Thyroid gland (tissue), 4 donors: ENCODE data around the gene KLRC1. TPM values are rescaled to one million over a fixed set of nuclear protein-coding genes. Genes with fewer than 3 reads are reported as not detected.
"Not testable (repeated sequence)": the region's sequence is repeated elsewhere in the genome, so short reads cannot be mapped to it uniquely, and the experiment has no call there.

ENCODE experiments used
- DNase-seq, 2 donors: peaks; one replicate each; pipeline ENCODE4 v3.0.0-alpha.2; 2019
- H3K27ac ChIP-seq, 3 donors: fragments of 200-600 bp; sonication (generic); 1 replicate in 2 of 3; 2 replicates in 1 of 3; pipeline ENCODE4 v1.5.1; 2016 to 2019; ENCODE audit warnings: mild to moderate bottlenecking in 1 of 3, moderate library complexity in 1 of 3
- H3K27me3 ChIP-seq: fragments of 200-600 bp; sonication (generic); one replicate; pipeline ENCODE4 v1.5.1; 2019
- H3K36me3 ChIP-seq, 2 donors: fragments of 200-600 bp; sonication (generic); one replicate each; pipeline ENCODE4 v1.5.1; 2016 to 2019
- H3K4me1 ChIP-seq, 2 donors: fragments of 200-600 bp; sonication (generic); one replicate each; pipeline ENCODE4 v1.5.1; 2017 to 2019
- H3K4me3 ChIP-seq, 3 donors: fragments of 200-600 bp; sonication (generic); replicated peaks in 1 of 3; 1 replicate in 2 of 3; 2 replicates in 1 of 3; pipeline ENCODE4 v1.5.1; 2016; ENCODE audit warnings: mild to moderate bottlenecking in 1 of 3
- H3K9me3 ChIP-seq: fragments of 200-600 bp; sonication (generic); one replicate; pipeline ENCODE4 v1.5.1; 2017
- CTCF ChIP-seq, 6 experiments: fragments of 200-600 bp in 3 of 6; fragments of 450-650 bp in 3 of 6; sonication (generic) in 3 of 6; IDR thresholded peaks; one replicate each; pipeline ENCODE4 v1.5.1; 2016 to 2019; ENCODE audit warnings: antibody characterized with exemption in 6 of 6, mild to moderate bottlenecking in 2 of 6, inconsistent platforms in 1 of 6, moderate library complexity in 1 of 6
- POLR2A ChIP-seq, 2 donors: fragments of 450-650 bp; IDR thresholded peaks; one replicate each; pipeline ENCODE4 v1.6.1; 2017; ENCODE audit warnings: antibody characterized with exemption in 2 of 2, mild to moderate bottlenecking in 2 of 2, moderate library complexity in 1 of 2
- WGBS, 2 donors: methylation state at CpG; one replicate each; pipeline ENCODE4 v1.1.5; 2017; 5-methylcytosine and 5-hydroxymethylcytosine counted together
- intact Hi-C: fragments of 100-400 bp; cut with DNase I; formaldehyde crosslinking; loops from one replicate; pipeline ENCODE4 v1.15.1; 2023
- total RNA-seq, 4 donors: library from RNA; depleted of rRNA; stranded (reverse); fragments of >200 nt; gene quantifications; one replicate each; pipeline ENCODE4 v1.2.3, GENCODE V29; 2016

Gene KLRC1
- 1 to 10 TPM in 3 of 4 donors, under 1 TPM in 1; 0.67 to 3.0 (median 1.7) TPM for total RNA-seq

- H3K27ac ChIP-seq, result no peak within 1 kb of the TSS
- H3K9me3 ChIP-seq, result no peaks in the 10 kb centered on the region
- DNase-seq, result no peak
- H3K36me3 ChIP-seq, result no peaks in the 10 kb centered on the region
- no peaks in the 10 kb centered on the region for H3K27me3 ChIP-seq
- no peak within 1 kb of the TSS for H3K4me3 ChIP-seq
- intact Hi-C loops, result no loop called here
- no peaks in the 10 kb centered on the region for H3K4me1 ChIP-seq
- WGBS, 2 donors, result 75 to 79% methylated on average over 2 of the region's 2 CpGs
- TF ChIP-seq CTCF (IDR thresholded peaks at IDR 0.05) (no peak), POLR2A (IDR thresholded peaks at IDR 0.05) (no peak)
Measured at GRCh38 chr12:10453156-10453555, at the start of gene KLRC1. Gene KLRC1, minus strand, starts transcription at chr12:10453377. Its CDS starts 2,221 bp downstream, at chr12:10451156.

- Histone ChIP-seq H3K9me3 (no peaks in the 10 kb centered on the region), H3K27me3 (no peaks in the 10 kb centered on the region), H3K4me1 (no peaks in the 10 kb centered on the region), H3K27ac (no peak overlapping the region), H3K4me3 (no peak overlapping the region), H3K36me3 (no peaks in the 10 kb centered on the region)
- intact Hi-C loops, result no loop called here
- WGBS, 2 donors, result 47% methylated on average over 3 of the region's 3 CpGs
- no peak for DNase-seq
- TF ChIP-seq CTCF (IDR thresholded peaks at IDR 0.05), result no peak
- TF ChIP-seq POLR2A (IDR thresholded peaks at IDR 0.05), result no peak
Measured at GRCh38 chr12:10501030-10501429, 47.9 kb upstream of the KLRC1 start.

- no peak for DNase-seq
- 22 to 39% methylated on average over 1 of the region's 1 CpG for WGBS, 2 donors
- no peaks in the 10 kb centered on the region for H3K9me3 ChIP-seq
- intact Hi-C loops, result no loop called here
- H3K27ac ChIP-seq, result no peak overlapping the region
- no peaks in the 10 kb centered on the region for H3K36me3 ChIP-seq
- H3K27me3 ChIP-seq, result no peaks in the 10 kb centered on the region
- H3K4me1 ChIP-seq, result no peaks in the 10 kb centered on the region
- no peak for TF ChIP-seq CTCF (IDR thresholded peaks at IDR 0.05)
- TF ChIP-seq POLR2A (IDR thresholded peaks at IDR 0.05), result no peak
- H3K4me3 ChIP-seq, result no peak overlapping the region
Measured at GRCh38 chr12:10498042-10498441, 44.9 kb upstream of the KLRC1 start.

- no peaks in the 10 kb centered on the region for H3K27me3 ChIP-seq
- intact Hi-C loops, result no loop called here
- H3K36me3 ChIP-seq, result no peaks in the 10 kb centered on the region
- no peak overlapping the region for H3K27ac ChIP-seq
- DNase-seq, result no peak
- H3K4me1 ChIP-seq, result no peaks in the 10 kb centered on the region
- WGBS, 2 donors, result 57 to 63% methylated on average over 2 of the region's 2 CpGs
- no peaks in the 10 kb centered on the region for H3K9me3 ChIP-seq
- H3K4me3 ChIP-seq, result no peak overlapping the region
- TF ChIP-seq CTCF (IDR thresholded peaks at IDR 0.05) (no peak), POLR2A (IDR thresholded peaks at IDR 0.05) (no peak)
Measured at GRCh38 chr12:10497602-10498001, 44.4 kb upstream of the KLRC1 start.

- H3K9me3 ChIP-seq, result no peaks in the 10 kb centered on the region
- no peak overlapping the region for H3K4me3 ChIP-seq
- H3K4me1 ChIP-seq, result no peaks in the 10 kb centered on the region
- intact Hi-C loops, result no loop called here
- no peak for DNase-seq
- TF ChIP-seq POLR2A (IDR thresholded peaks at IDR 0.05) (no peak), CTCF (IDR thresholded peaks at IDR 0.05) (no peak)
- no peaks in the 10 kb centered on the region for H3K36me3 ChIP-seq
- no peaks in the 10 kb centered on the region for H3K27me3 ChIP-seq
- WGBS, 2 donors, result 84 to 90% methylated on average over 4 of the region's 4 CpGs
- no peak overlapping the region for H3K27ac ChIP-seq
Measured at GRCh38 chr12:10491766-10492165, 38.6 kb upstream of the KLRC1 start.

GRCh38 chr12:10487328-10487727, 34.2 kb upstream of the KLRC1 start:
- H3K9me3 ChIP-seq, H3K27me3 ChIP-seq, H3K4me3 ChIP-seq, intact Hi-C loops, H3K27ac ChIP-seq, DNase-seq, H3K36me3 ChIP-seq, H3K4me1 ChIP-seq: not testable (repeated sequence)
- 83 to 97% methylated on average over 2 of the region's 2 CpGs for WGBS, 2 donors

GRCh38 chr12:10481901-10482300, 28.7 kb upstream of the KLRC1 start:
- intact Hi-C loops, DNase-seq, H3K36me3 ChIP-seq, H3K27me3 ChIP-seq, H3K4me3 ChIP-seq, H3K27ac ChIP-seq, H3K9me3 ChIP-seq, H3K4me1 ChIP-seq: not testable (repeated sequence)
- 37 to 100% methylated on average over 1 to 2 of the region's 2 CpGs for WGBS, 2 donors

GRCh38 chr12:10472808-10473207, 19.6 kb upstream of the KLRC1 start:
- 93 to 97% methylated on average over 5 of the region's 5 CpGs for WGBS, 2 donors
- DNase-seq, intact Hi-C loops, H3K9me3 ChIP-seq, H3K27me3 ChIP-seq, H3K4me1 ChIP-seq, H3K27ac ChIP-seq, H3K4me3 ChIP-seq, H3K36me3 ChIP-seq: not testable (repeated sequence)
